HG03457 (cell line): ENCODE data around the gene SMYD5.
"Not testable (repeated sequence)": the region's sequence is repeated elsewhere in the genome, so short reads cannot be mapped to it uniquely, and the experiment has no call there.

ENCODE experiments used
- ATAC-seq: cut with Tn5 transposase; IDR thresholded peaks from one replicate; pipeline ENCODE4 v1.9.1; 2021; ENCODE audit warnings: moderate number of reproducible peaks; ENCODE audit not compliant: unreplicated experiment

Gene SMYD5

DNA sequence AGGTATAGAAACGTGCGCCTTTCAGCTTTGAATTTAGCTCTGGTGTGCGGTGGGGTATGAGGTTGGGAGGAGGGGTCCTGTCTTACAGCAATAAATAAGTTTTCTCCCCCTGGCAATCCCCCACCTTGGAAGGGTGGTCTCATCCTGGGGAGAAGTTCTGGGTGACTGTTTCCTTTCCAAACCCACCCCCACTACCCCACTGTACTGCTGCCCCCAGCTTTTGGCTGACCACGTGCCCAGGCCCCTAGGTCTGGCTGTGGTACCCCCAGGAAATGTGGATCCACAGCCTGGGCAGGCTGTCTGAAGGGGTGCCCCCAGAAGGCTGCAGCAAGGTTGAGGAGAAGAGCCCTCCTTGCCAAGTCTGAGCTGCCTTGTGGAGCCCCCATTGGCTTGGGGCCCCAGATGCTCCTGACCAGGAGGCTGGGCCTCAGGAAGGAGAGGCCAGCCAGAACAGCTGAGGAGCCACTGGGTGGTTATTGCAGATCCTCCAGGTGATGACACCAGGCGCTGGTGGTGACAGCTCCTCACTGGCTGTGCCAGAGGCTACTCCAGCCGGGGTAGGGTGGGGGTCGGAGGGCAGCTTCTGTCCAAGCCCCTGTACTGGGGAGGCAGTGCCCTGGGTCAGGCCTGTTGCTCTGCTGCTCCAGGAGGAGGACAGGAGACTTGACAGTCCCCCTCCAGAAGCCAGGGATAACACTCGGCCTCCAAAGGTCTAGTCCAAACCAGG, 44.3 kb downstream of the SMYD5 start:
- no peak for ATAC-seq

DNA sequence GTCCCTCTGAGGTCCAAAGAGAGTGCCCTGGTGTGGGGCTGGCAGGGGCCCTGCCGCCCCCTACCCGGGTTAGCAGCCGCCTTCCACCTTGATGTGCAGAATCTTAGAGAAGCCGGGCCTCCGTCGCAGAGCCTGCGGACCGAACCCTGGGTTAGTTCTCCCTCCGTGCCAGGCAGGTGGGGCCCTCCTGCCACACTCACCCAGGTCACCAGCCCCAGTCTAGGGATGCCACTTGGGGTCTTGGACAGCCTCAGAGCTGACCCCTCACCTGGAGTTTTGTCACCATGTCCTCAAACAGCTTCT, 44.8 kb downstream of the SMYD5 start:
- no peak for ATAC-seq

DNA sequence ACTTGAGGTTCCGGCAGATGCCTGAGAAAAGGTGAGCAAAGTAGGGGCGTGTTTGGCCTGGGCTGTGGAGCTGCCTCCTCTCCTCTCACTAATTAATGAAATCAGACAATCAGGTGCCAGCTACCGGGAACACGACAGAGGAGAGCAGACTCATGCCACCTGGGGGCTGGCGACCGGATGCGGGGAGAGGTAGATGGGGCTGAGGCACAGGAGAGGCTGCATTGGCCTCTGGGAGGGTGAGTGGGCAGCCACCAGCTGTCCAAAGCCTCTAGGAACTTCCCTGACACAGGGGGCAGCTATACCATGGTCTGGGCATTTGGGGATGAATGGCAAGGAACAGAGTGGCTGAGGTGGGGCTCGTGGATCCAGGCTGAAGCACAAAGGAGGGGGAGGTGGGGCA, 45.2 kb downstream of the SMYD5 start:
- no peak for ATAC-seq

DNA sequence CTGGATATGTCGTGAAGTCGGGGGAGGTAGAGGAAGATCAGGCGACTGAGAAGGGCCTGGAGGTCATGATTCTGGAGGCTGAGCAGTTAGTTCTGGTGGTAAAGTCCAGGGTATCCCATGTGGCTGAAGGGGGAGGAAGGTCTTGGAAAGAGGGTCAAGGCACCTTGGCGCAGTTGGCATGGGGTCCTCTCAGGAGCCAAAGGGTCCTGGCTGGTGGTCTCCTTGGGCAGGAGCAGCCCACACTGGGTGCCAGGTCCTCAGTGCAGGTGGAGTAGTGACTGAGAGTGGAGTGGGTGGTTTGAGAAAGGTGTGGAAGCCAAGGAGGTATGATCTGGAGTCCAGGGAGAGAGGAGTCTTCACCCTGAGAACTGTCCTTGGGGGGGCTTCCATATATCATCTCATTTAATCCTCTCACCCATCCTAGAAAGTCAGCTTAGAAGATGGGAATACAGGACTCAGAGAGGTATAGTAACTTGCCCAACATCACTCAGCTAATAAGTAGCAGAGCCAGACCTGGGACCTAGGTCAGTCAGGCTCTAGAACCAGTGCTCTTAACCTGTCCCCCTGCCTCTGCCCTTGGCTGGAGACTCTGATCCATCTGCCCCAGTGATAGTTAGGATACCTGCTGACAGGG, 45.8 kb downstream of the SMYD5 start:
- no peak for ATAC-seq

DNA sequence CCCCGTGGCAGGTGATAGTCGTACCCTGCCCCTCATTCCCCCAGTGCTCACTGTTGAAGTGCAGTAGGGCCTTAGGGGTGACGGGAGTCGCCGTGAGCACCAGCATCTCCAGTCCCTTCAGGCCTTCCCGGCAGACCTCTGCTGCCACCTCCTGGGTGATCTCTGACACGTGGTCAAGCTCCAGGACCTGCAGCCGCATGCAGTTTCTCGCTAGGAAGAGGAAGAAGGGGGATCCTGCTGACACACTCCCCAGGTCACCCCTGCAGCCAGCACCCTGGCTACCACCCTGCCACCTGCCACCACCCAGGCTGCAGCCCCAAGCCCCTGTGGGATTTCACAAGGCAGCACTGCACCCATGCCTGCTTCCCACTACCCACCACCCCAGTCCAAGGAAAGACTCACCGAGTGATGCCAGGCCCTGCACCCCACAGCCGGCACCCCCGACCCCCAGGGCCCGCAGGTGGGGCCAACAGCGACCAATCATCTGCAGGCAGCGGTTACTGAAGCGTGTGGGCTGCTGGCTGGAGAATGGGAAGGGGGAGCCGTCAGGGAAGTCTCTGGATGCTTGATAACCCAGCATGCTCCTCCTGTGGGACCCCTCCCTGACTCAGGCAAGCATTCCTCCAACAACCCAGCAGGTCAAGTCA, 46.4 kb downstream of the SMYD5 start:
- ATAC-seq, result no peak

DNA sequence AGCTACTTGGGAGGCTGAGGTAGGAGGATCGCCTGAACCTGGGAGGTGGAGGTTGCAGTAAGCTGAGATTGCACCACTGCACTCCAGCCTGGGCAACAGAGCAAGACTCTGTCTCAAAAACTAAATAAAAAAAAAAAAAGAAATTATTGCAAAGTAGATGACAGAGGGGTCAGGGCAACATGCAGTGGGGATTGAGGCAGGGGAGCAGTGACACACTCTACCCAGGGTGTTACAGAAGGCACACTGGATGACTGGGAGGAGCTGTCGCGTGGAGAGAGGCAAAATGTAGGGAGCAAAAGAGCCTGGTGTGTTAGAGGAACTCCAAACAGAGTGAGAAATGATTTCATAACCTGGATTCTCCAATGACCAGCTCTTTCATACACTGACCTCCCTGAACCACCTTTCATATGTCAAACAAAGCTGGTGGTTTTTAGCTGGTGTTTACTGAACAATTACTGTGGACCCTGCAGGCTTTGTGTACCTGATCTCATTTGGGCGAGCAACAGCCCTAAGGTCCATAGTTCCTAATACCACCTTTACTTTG, 48.1 kb downstream of the SMYD5 start:
- ATAC-seq, result no peak

DNA sequence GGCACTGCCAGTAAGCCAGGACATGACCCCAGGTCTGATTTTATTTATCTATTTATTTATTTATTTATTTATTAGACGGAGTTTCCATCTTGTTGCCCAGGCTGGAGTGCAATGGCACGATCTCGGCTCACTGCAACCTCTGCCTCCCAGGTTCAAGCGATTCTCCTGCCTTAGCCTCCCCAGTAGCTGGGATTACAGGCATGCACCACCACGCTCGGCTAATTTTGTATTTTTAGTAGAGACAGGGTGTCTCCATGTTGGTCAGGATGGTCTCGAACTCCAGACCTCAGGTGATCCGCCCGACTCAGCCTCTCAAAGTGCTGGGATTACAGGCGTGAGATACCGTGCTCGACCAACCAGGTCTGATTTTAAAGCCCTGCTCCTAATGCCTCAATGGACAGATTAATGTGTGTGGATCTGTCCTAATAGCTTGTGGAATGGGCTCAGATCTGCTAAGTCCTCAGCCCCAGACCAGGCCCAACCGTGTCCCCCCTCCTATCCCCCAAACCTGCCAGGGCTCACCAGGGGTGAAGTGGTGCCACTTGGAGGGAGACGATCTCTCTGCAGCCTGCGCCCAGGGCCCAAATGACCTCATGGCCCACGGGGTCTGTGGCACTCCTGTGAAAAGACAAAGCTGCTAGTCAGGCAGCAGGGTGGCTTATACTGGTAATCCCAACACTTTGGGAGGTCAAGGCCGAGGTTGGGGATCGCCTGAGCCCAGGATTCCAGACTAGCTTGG, 48.8 kb downstream of the SMYD5 start:
- ATAC-seq, result not testable (repeated sequence)

DNA sequence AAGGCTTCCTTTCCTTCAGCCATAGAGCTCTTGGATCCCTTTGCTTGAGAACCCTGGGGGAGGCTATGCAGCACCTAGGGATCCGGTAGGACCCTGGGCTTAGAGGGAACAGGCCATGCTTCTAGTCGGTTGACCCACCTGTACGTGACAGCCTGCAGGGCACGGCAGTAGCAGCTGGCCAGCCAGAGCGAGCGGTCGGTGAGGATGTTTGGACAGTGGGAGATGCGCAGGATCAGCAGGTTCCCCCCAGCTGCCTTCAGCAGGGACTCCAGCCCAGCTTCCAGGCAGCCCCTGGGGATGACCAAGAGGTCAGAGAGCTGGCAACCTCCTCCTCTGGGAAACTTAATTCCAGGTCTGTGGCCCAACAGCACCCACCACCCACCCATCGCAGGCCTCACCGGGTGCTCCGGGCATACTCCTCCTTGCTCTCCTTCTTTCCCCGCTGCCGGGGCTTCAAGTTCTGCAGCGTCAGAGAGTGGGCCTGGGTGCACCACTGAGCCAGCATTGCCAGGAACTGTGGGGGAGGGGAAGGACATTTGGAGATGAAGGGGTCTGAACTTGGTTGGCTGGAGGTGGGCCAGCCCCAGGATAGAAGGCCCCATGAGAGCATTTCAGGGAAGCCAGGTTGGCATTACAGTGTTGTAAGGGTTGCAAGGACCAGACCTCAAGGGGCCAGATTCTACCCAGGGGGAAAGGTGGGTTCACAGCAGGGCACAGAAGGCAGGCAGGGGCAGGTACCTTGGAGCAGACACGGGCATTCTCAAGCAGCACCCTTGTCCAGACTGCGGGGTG, 49.7 kb downstream of the SMYD5 start:
- no peak for ATAC-seq

DNA sequence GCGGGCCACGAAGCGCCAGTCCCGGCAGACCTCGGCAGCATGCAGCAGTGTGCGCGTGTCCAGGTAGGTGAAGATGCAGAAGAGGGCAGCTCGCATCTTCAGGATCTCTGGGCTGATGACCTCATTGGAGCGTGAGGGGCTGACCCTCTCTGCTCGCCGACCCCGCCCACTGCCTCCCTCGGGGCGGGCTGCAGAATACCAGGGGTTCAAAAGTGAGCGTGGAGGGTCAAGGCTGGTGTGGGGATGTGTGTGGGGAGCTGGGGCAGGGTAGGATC, 50.2 kb downstream of the SMYD5 start:
- no peak for ATAC-seq

DNA sequence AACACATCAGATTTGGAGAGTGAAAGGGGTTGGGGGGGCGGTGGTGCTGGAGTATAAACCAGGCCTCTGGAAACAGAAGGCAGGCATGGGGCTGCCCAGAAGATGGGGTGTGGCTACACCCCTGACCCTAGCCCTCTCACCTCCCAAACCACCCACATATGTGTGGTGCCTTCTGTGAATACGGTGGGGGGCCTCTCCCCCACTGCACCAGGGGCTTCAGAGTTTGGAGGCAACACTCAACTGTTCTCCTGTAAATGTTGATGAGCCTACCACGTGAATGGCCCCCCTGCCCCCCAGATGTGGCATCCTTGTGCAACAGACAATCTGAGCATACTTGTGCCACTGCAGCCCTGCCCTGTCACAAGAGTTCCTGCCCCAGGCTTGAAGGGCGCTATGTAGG, 50.7 kb downstream of the SMYD5 start:
- no peak for ATAC-seq

DNA sequence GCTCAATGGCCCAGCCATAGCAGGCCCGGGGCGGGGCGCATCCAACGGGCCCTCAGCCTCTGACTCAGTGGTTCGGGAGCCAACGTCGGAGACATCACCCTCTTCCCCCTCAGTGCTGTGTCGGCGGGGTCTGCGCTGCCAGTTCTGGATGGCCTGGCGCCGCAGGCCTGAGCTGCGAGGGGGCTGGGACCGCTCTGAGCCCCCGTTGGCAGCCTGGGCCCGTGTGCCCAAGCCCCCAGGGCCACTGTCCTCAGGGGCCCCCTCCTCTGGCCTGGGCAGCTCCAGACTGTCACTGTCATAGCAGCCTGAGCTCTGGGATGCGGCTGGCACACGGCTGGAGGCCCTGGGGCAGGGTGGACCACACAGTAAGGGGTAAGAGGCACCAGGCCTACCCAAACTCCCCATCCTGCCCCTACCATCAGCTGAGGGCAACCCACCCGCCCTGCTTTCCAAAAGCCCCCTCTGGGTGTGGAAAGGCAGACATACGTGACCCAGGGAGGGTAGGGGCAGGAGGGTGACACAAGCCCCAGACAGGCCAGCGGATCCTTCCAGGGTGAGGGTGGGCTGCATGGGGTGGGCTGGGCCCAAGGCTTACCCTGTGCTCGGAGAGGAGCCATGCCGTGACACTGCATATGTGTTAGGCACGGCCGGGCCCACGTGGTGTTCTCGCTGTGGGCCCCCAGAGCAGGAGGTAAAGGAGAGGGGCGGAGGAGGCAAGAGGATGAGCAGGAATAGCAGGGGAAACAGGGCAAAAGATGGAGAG, 51.4 kb downstream of the SMYD5 start:
- no peak for ATAC-seq

DNA sequence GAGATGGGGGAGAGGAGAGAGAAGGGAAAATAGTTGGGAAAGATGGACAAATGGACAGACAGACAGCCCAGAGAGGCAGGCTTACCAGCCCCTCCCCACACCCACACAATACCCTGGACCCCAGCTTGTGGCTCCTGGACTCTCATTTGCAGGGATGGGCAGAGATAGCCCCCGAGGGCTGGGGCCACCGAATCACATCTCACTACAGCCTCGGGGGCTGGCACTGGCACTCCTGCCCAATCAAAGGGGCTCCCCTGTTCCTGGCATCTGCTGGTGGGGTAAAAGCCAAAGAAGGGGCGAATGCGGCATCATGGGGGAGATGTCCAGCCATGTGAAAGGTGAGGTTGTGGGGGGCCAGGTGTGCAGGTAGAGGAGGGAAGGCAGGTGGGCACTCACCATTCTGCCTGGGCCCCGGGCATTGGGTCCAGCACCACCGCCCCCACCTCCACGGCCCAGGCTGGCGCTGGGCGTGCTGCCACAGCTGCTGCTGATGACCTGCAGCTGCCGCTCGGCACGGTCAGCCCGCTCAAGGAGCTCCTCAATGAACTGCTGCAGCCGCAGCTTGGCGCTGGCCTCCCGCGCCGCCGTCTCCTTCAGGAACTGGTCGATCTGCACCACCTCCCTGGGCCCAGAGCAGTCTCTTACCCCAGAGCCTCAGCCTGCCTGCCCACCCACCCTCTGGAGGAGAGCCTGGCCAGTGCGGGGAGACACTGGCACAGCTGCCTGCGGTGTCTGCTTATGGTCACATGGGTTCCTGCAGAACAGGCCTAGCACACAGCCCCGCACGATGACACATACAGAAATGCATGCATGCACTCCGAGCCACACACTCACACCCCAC, 52.2 kb downstream of the SMYD5 start:
- no peak for ATAC-seq

DNA sequence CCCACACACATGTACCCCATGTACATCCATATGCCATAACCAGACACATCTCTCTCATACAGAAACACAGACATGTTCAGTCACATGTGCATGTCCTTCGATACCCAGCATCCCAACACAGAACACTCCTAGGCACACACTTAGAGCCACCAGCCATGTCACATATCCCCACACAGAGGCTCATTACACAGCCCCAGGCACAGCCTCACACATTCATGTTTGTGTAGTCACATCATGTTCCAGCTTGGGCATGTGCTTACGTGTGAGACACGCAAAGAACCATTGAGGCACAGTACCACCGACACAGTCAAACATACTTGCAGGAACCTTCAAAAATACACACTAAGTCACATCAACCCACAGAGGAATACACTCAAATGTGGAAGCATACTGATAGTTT, 53.0 kb downstream of the SMYD5 start:
- no peak for ATAC-seq

DNA sequence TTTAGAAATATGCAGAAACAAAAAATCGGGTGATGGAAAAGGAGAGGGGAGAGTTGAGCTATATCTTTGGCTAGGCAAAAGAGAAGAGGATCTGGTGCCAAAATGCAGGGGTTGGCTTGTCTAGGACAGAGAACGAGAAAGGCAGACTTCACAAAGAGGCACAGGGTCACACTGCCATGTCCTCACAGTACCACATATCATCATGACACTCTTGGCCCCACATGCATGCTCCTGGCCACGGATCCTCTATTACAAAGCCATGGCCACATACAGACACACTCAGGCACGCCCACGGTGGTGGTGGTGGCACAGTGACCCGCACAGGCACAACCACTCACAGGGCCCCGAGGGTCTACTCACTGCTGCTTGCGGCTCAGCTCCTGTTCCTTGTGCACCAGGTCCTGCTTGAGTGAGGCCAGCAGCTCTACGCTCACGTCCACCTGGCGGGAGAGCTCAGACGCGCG, 54.4 kb downstream of the SMYD5 start:
- no peak for ATAC-seq

DNA sequence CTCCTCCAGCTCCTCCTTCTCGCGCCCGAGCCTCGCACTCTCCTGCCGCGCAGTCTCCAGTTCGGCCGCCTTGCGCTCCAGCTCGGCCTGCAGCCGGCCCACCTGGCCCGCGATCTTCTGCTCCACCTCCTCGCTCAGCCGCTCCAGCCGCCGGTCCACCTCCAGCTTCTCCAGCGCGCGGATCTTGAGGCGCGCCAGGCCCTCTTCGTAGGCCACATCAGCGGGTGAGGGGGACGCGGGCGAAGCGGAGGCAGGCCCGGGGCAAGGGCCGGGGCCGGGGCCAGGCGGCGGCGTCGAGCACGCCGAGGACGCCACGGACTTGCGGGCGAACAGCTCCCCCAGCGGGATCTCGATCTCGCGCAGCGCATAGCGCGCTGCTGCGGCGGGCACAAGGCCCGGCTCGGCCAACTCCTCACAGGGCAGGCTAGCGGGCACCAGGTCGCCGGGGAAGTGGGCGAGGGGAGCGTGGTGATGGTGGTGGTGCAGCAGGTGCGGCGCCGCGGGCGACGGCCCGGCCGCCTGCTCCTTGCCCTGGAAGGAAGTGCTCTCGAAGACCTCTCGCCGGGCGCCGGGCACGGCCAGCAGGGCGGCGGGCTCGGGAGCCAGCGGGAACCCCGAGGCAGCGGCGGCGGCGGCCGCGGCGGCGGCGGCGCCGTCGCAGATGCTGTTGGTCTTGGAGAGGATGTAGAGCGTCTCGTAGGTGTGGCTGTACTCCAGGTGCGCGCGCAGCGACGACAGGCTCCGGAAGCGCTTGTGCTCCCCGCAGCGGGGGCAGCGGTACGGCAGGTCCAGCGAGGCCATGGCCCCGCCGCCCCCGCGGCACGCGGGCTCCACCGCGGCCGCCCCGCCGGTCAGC, 55.0 kb downstream of the SMYD5 start:
- ATAC-seq, result peak; percentile 78

DNA sequence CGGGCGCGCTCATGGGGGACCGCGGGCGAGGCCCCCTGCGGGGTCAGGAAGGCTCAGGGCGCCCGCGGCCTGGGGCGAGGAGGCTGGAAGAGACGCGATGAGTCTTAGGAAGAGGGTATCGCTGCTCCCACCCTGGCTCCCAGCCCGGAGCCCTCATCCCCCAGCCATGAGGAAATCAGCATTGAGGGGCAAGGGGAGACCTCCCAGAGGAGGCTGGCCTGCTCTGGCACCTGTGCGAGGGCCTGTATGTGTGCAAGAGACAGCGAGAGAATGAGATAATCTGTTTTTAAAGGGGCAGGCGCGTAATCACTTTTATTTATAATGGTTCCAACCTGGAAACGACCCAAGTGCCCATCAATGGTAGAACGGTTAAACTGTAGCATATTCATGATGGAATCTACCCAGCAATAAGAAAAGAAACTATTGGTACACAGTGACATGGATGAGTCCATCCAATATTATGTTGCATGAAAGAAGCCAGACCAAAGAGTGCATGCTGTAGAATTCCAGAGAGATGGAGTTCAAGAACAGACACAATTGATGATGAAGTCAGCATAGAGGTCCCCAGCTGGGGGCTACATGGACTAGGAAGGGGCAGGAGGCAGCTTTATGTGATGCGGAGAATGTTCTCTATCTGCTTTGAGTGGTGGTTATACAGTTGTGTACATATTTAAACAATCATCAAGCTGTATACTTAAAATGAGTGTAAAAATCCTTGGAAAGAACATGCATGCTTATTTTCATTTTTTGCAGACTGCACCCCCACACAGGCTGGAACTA, 55.8 kb downstream of the SMYD5 start:
- ATAC-seq, result no peak

DNA sequence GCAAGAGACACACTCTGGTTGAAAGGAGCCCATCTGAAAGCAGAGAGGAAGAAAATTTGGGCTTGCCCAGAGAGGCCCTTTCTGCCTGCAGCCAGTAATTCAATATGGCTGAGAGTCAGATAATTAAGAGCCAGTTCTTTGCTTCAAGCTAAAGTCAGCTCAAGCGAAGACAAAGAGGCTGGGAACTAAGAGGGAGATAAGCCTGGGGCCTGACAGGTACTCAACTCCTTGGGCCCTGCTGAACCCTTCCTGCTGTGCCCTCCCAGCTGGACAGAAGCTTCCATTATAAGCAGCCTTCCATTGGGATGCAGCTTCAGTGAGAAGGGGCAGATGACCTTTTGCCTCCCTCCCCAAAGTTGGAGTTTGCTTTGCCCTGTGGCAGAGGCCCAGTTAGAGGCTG, 58.2 kb downstream of the SMYD5 start:
- ATAC-seq, result no peak
